Naive B cell (primary cell): ENCODE data around the gene ARIH2. TPM values are rescaled to one million over a fixed set of nuclear protein-coding genes. Genes with fewer than 3 reads are reported as not detected.

Experiments used
- ATAC-seq, 2 donors: fragments of 150-1000 bp; cut with Tn5 transposase; 2 replicates each; pipeline ENCODE4 v1.10.0; 2021; ENCODE audit warnings: low read depth in 2 of 2, mild to moderate bottlenecking in 2 of 2, moderate library complexity in 2 of 2
- DNase-seq: peaks from one replicate; pipeline ENCODE4 v3.0.0; 2022
- H3K27ac Mint-ChIP-seq, 6 donors: one replicate each; pipeline ENCODE4 v1.8.0; 2020 to 2022; ENCODE audit warnings: mild to moderate bottlenecking in 6 of 6, mixed read lengths in 6 of 6, moderate library complexity in 5 of 6, inconsistent platforms in 2 of 6
- H3K27me3 Mint-ChIP-seq, 3 donors: one replicate each; pipeline ENCODE4 v1.8.0; 2021 to 2022; ENCODE audit warnings: mixed read lengths in 3 of 3, mild to moderate bottlenecking in 1 of 3
- H3K36me3 Mint-ChIP-seq, 2 donors: one replicate each; pipeline ENCODE4 v1.8.0; 2020 to 2022; ENCODE audit warnings: mixed read lengths in 2 of 2, inconsistent platforms in 1 of 2, mild to moderate bottlenecking in 1 of 2
- H3K4me1 Mint-ChIP-seq, 3 donors: one replicate each; pipeline ENCODE4 v1.8.0; 2020 to 2022; ENCODE audit warnings: mixed read lengths in 3 of 3, inconsistent platforms in 1 of 3, mild to moderate bottlenecking in 1 of 3, moderate library complexity in 1 of 3
- H3K4me3 Mint-ChIP-seq, 8 donors: one replicate each; pipeline ENCODE4 v1.8.0; 2020 to 2022; ENCODE audit warnings: mild to moderate bottlenecking in 8 of 8, mixed read lengths in 8 of 8, moderate library complexity in 8 of 8, inconsistent platforms in 2 of 8
- H3K9me3 Mint-ChIP-seq, 7 donors: one replicate each; pipeline ENCODE4 v1.8.0; 2020 to 2022; ENCODE audit warnings: mixed read lengths in 7 of 7, mild to moderate bottlenecking in 5 of 7, inconsistent platforms in 2 of 7, moderate library complexity in 1 of 7
- polyA plus RNA-seq, 6 donors: library from polyadenylated mRNA; unstranded; fragments of 300-500 nt; fragmentation: Illumina TruSeq; gene quantifications; one replicate each; pipeline ENCODE4 v1.2.3, GENCODE V29; 2021; ENCODE audit warnings: low read depth in 6 of 6

The ARIH2 gene
- polyA plus RNA-seq, 6 donors from 2014 or later = 109 to 192 (median 122) TPM

- H3K4me3 Mint-ChIP-seq = no peak overlapping the region
- no peaks in the 10 kb centered on the region for H3K9me3 Mint-ChIP-seq
- H3K27ac Mint-ChIP-seq = peak overlapping the region in 1 of 6 donors; percentile 20
- peaks cover 6 to 15% (median 14%) of the 10 kb centered on the region in 3 donors for H3K4me1 Mint-ChIP-seq
- H3K36me3 Mint-ChIP-seq = peaks cover 7 to 25% of the 10 kb centered on the region in 2 donors
- DNase-seq (no peak), ATAC-seq (no peak)
- H3K27me3 Mint-ChIP-seq = no peaks in the 10 kb centered on the region
Measured at GRCh38 chr3:48938156-48938555, 19.5 kb downstream of the ARIH2 start.

- Mint-ChIP-seq H3K9me3 (no peaks in the 10 kb centered on the region), H3K27me3 (no peaks in the 10 kb centered on the region), H3K27ac (peak overlapping the region in 1 of 6 donors; percentile 20), H3K36me3 (peaks cover 6 to 24% of the 10 kb centered on the region in 2 donors), H3K4me1 (peaks cover 9 to 17% (median 14%) of the 10 kb centered on the region in 3 donors), H3K4me3 (no peak overlapping the region)
- DNase-seq (no peak), ATAC-seq (no peak)
Measured at GRCh38 chr3:48938689-48939088, 20.0 kb downstream of the ARIH2 start.

GRCh38 chr3:48945432-48945831 is 26.8 kb downstream of the ARIH2 start:
- DNase-seq (no peak), ATAC-seq (no peak)
- Mint-ChIP-seq H3K27me3 (no peaks in the 10 kb centered on the region), H3K4me3 (no peak overlapping the region), H3K27ac (peak overlapping the region in 4 of 6 donors; percentile 24 to 41 (median 26)), H3K4me1 (peaks cover 12 to 30% (median 14%) of the 10 kb centered on the region in 3 donors), H3K36me3 (peaks cover 0 to 8% of the 10 kb centered on the region in 2 donors), H3K9me3 (no peaks in the 10 kb centered on the region)

GRCh38 chr3:48945891-48946549 is 27.4 kb downstream of the ARIH2 start:
- ATAC-seq = no peak
- peaks cover 12 to 30% (median 14%) of the 10 kb centered on the region in 3 donors for H3K4me1 Mint-ChIP-seq
- H3K4me3 Mint-ChIP-seq = no peak overlapping the region
- DNase-seq = no peak
- no peaks in the 10 kb centered on the region for H3K9me3 Mint-ChIP-seq
- no peaks in the 10 kb centered on the region for H3K27me3 Mint-ChIP-seq
- H3K36me3 Mint-ChIP-seq = peaks cover 0 to 7% of the 10 kb centered on the region in 2 donors
- peak overlapping the region in 2 of 6 donors; percentile 24 to 78 for H3K27ac Mint-ChIP-seq

GRCh38 chr3:48949376-48949717 is 30.7 kb downstream of the ARIH2 start:
- ATAC-seq (no peak), DNase-seq (no peak)
- Mint-ChIP-seq H3K36me3 (peaks cover 8 to 10% of the 10 kb centered on the region in 2 donors), H3K27me3 (no peaks in the 10 kb centered on the region), H3K4me3 (no peak overlapping the region), H3K4me1 (peaks cover 16 to 26% (median 17%) of the 10 kb centered on the region in 3 donors), H3K27ac (peak overlapping the region in 3 of 6 donors; percentile 6 to 51 (median 16)), H3K9me3 (no peaks in the 10 kb centered on the region)

GRCh38 chr3:48950051-48950450 is 31.4 kb downstream of the ARIH2 start:
- Mint-ChIP-seq H3K9me3 (no peaks in the 10 kb centered on the region), H3K27me3 (no peaks in the 10 kb centered on the region), H3K4me1 (peaks cover 12 to 19% (median 13%) of the 10 kb centered on the region in 3 donors), H3K27ac (peak overlapping the region in 3 of 6 donors; percentile 44 to 89 (median 65)), H3K36me3 (peaks cover 8 to 10% of the 10 kb centered on the region in 2 donors), H3K4me3 (no peak overlapping the region)
- ATAC-seq = no peak
- no peak for DNase-seq

GRCh38 chr3:48951764-48952163 is 33.1 kb downstream of the ARIH2 start:
- ATAC-seq (no peak), DNase-seq (no peak)
- Mint-ChIP-seq H3K9me3 (no peaks in the 10 kb centered on the region), H3K27ac (no peak overlapping the region), H3K4me3 (no peak overlapping the region), H3K27me3 (no peaks in the 10 kb centered on the region), H3K4me1 (peaks cover 7 to 12% (median 7%) of the 10 kb centered on the region in 3 donors), H3K36me3 (peaks cover 8 to 10% of the 10 kb centered on the region in 2 donors)

GRCh38 chr3:48952510-48953118 is 34.0 kb downstream of the ARIH2 start:
- Mint-ChIP-seq H3K4me1 (peaks cover 6 to 12% (median 7%) of the 10 kb centered on the region in 3 donors), H3K9me3 (no peaks in the 10 kb centered on the region), H3K36me3 (peaks cover 8 to 10% of the 10 kb centered on the region in 2 donors), H3K27me3 (no peaks in the 10 kb centered on the region), H3K27ac (peak overlapping the region in 2 of 6 donors; percentile 1 to 43), H3K4me3 (no peak overlapping the region)
- peak; percentile 52 to 55 for ATAC-seq
- peak; percentile 18 for DNase-seq

GRCh38 chr3:48957006-48957705 is 38.5 kb downstream of the ARIH2 start:
- peak overlapping the region in 1 of 6 donors; percentile 75 for H3K27ac Mint-ChIP-seq
- ATAC-seq = no peak
- no peak for DNase-seq
- H3K4me3 Mint-ChIP-seq = no peak overlapping the region
- no peaks in the 10 kb centered on the region for H3K9me3 Mint-ChIP-seq
- H3K27me3 Mint-ChIP-seq = no peaks in the 10 kb centered on the region
- peaks cover 6 to 7% of the 10 kb centered on the region in 2 donors for H3K36me3 Mint-ChIP-seq
- peaks cover 5 to 6% (median 5%) of the 10 kb centered on the region in 3 donors for H3K4me1 Mint-ChIP-seq

- ATAC-seq (no peak), DNase-seq (no peak)
- Mint-ChIP-seq H3K27ac (no peak overlapping the region), H3K27me3 (no peaks in the 10 kb centered on the region), H3K9me3 (no peaks in the 10 kb centered on the region), H3K4me1 (no peaks in the 10 kb centered on the region), H3K36me3 (peaks cover 0 to 12% of the 10 kb centered on the region in 2 donors), H3K4me3 (no peak overlapping the region)
Measured at GRCh38 chr3:48960841-48961413, 42.3 kb downstream of the ARIH2 start.

- no peaks in the 10 kb centered on the region for H3K27me3 Mint-ChIP-seq
- DNase-seq (no peak), ATAC-seq (no peak)
- no peaks in the 10 kb centered on the region for H3K9me3 Mint-ChIP-seq
- H3K27ac Mint-ChIP-seq = peak overlapping the region in 3 of 6 donors; percentile 57 to 72 (median 66)
- H3K4me3 Mint-ChIP-seq = no peak overlapping the region
- H3K4me1 Mint-ChIP-seq = peaks cover 0 to 2% (median 0%) of the 10 kb centered on the region in 3 donors
- peaks cover 0 to 12% of the 10 kb centered on the region in 2 donors for H3K36me3 Mint-ChIP-seq
Measured at GRCh38 chr3:48962340-48962739, 43.7 kb downstream of the ARIH2 start.

GRCh38 chr3:48962939-48963338 is 44.3 kb downstream of the ARIH2 start:
- Mint-ChIP-seq H3K27me3 (no peaks in the 10 kb centered on the region), H3K27ac (no peak overlapping the region), H3K9me3 (no peaks in the 10 kb centered on the region), H3K4me1 (peaks cover 0 to 2% (median 0%) of the 10 kb centered on the region in 3 donors), H3K4me3 (no peak overlapping the region), H3K36me3 (peaks cover 0 to 12% of the 10 kb centered on the region in 2 donors)
- ATAC-seq (no peak), DNase-seq (no peak)

- DNase-seq = no peak
- Mint-ChIP-seq H3K36me3 (peaks cover 0 to 12% of the 10 kb centered on the region in 2 donors), H3K27ac (no peak overlapping the region), H3K9me3 (no peaks in the 10 kb centered on the region), H3K27me3 (no peaks in the 10 kb centered on the region), H3K4me3 (no peak overlapping the region), H3K4me1 (peaks cover 0 to 2% (median 0%) of the 10 kb centered on the region in 3 donors)
- no peak for ATAC-seq
Measured at GRCh38 chr3:48963591-48963990, 44.9 kb downstream of the ARIH2 start.
